Activated CD4-positive, CD25-positive, alpha-beta regulatory T cell treated with anti-CD3 and anti-CD28 coated beads, Interleukin-2, amount 50 U/mL, for 16 hours (primary cell): ENCODE results near the gene ECHS1.
"Not testable (repeated sequence)": the region's sequence is repeated elsewhere in the genome, so short reads cannot be mapped to it uniquely, and the experiment has no call there.

Source experiments
- DNase-seq: peaks from one replicate; pipeline ENCODE4 v3.0.0-alpha.2; 2020; ENCODE audit warnings: low read depth, low spot score

ECHS1 gene

DNA sequence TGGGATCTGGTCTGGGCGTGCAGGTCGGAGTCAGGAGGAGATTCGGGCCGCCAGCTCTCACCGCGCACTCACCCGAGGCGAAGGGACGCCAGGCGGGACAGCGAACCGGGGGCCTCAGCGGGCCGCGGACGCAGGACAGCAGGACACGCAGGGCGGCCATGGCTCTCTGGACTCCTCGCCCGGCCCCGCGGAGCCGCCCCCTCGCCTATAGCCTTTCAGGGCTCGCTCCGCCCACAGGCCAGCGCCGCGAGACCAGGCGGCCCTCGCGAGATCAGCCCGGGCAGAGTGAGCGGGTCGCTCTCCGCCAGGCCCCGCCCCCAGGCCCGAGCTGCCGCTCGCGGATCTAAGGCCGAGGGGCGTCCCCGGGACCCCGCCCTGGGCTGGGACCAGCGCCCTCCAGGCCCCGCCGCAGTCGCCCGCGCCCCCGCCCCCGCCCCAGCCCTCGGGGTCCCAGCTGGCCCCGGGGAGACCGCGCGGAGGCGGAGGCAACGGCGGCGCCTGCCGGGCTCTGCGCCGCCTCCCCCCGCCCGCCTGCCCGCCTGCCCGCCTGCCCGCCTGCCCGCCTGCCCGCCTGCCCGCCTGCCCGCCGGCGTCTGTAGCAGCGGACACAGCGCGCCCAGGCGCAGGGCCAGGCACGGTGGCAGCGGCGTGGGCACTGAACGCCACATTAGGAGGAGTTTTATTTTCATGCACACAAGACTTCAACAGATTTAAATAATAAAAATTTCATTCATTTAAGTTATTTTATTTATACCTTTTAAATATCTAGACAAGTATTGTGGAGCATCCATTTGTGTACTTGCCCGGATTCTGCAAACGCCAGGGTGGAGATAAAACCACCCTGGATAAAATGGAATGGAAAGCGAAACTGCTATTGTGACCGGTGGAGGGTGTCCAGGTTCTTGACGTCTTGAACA is at the start of gene ECHS1:
Gene ECHS1 (minus strand): TSS at position 181 of the 917 bp plus-strand sequence. CDS start 21 bp downstream, at position 160.
- peak; percentile 82 for DNase-seq

DNA sequence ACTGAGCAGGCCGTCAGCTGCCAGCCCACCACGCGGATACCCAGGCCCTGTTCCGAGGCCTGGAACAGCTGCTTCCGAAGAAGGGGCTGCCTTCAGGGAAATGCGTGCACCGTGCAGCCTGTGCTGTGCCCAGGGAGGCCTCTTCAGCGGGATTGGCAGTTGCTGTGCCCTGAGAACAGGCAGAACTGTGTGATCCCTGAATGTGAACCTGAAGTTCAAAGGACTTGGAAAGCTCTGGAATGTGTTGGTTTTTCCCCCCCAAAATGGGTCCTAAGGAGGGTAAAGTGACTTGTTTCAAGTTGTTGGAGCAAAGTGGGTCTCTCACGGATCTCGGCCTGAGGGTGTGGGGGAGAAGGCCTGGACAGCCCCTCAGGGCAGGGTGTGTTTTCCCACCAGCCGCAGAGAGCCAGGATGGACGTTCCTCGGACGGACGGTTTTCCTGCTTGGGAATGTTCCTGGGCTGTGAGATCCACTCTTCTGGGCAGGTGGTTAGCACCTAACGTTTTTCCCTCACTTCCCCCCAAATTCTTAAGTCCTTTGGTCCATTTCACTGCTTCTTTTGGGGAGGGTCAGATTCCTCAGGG is 49.2 kb upstream of the ECHS1 start:
- no peak for DNase-seq

DNA sequence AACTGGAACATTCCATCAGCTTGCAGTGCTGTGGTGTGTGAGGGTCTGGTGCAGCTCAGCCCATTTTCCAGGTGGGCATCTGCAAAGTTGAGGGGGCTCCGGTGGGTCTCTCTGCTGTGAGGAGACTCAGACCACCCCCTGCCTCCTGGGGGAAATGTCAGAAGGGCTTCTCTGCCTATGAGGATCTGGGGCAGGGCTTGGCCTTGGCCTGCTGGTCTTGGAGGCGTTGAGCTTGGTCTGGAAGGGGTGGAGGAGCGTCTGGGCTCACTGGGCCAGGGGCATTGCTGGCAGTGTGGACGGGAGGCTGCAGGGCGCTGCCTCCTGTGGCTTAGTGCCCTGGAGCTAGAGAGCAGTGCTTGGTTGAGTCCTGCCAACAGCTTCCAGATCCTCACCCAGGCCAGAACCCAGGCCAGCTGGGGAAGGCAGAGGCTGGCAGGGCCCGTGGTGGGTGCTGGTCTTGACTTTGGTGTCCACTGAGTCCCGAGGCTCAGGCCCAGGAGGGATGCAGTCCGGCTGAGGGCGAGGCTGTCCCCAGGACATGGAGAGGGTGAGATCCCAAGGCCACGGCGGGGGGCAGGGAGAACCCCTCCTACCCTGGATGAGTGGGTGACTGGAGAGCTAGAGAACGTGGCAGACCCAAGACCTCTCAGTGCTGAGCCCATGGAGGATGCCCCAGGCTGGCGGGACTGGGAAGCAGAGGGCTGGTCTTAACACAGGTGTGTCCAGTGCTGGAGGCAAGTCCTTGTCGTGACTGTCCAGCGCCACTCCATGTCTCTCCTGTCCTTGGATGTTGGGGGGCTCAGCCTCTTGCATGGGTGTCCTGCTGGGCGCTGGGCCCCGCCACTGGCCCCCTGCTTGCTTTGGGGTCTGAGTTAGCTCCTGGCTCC is 48.4 kb upstream of the ECHS1 start:
- no peak for DNase-seq

DNA sequence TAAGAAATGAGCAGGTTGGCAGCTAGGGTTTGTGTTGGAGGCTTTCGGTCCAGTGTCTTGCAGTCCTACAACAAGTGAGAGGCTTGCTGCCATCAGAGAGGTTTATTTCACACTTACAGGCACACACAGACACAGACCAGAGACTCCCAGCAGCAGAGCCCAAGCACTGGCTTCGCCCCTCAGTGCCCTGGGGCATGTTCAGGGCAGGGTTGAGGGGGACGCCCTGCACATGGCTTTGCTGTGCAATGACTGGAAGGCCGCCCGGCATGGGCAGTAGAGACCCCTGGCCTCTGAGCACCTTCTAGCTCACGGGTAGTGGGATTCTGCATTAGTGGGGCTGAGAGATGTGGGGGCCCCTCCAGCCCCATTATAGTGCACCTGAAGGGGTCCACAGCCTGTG is 47.4 kb upstream of the ECHS1 start:
- no peak for DNase-seq

DNA sequence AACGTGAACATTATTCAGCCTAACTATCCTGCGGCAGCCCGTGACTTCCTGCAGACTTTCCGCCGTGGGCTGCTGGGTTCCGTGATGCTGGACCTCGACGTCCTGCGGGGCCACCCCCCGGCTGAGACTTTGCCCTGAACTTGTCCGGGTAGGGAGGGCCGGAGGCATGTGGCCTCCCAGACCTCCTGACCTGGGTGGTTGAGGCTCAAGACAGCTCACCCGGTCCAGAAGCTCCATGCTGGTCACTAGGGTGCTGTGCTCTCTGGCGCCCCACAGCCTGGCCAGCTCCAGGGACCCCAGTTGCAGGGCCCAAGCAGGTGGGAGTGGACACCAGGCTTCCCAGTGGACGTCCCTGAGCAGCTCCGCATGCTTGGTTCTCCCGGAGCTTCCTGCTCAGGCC is 46.9 kb upstream of the ECHS1 start:
- no peak for DNase-seq

DNA sequence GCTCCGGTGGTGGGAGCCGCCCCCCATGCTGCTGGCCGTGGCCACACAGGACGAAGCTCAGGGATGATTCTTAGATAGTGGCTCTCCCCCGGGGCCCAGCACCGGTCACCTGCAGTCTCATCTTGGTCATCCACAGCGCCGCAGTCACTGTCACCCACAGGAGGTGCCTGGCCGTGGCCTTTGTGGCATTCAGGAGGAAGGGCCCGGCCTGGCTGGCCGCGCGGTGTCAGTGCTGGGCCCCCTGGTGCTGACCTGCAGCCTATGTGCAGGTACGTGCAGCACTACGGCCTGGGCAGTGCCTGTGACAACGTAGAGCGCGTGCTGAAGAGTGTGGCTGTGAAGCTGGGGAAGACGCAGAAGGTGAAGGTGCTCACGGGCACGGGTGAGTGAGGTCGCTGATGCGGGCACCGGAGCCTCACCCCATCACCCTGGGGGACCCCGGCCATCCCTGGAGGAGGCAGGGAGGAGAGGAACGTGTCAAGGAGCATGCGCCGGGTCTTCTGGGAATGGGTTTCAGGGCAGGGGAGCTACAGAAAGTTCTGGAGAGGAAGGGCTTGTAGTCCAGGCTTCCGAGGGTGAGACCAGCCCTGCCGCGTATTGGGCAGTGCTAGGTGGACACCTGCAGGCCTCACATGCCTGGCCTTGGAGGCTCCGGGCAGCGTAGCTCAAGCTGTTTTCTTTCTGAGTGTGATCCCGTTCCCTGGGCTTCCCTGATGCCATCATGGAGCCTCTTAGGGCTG is 46.2 kb upstream of the ECHS1 start:
- no peak for DNase-seq

DNA sequence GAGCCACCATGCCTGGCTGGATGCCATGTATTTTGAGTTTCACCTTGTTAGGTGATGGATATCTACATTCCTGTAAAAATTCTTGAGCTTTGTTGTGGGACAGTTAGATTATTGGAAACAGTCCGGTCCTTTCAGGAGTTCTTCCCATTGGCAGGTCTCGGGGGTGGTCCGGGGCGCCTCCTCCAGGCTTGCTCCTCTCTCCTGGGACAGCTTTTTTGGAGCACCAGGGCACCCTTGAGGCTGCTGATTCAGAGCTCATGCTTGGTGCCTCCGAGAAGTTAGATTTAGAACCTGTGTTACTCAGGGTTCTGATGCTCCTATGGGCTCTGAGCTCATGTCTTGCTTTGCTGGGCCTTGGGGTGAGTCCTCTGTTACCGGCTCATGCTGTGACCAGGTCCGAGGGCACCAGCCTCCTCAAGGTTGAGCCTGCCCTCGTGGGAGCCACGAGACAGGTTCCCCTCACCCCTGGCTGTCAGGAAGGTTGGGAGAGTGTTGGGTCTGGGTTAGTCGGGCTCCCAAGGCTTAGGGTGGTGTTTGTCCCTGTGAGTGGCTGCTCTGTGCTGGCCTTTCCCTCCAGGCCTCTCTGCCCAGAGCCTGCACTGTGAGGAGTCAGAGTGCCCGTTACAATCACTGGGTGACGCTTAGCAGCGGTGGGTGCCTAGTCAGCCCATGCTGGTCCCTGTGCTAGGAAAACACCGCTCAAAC is 45.3 kb upstream of the ECHS1 start:
- DNase-seq = no peak

DNA sequence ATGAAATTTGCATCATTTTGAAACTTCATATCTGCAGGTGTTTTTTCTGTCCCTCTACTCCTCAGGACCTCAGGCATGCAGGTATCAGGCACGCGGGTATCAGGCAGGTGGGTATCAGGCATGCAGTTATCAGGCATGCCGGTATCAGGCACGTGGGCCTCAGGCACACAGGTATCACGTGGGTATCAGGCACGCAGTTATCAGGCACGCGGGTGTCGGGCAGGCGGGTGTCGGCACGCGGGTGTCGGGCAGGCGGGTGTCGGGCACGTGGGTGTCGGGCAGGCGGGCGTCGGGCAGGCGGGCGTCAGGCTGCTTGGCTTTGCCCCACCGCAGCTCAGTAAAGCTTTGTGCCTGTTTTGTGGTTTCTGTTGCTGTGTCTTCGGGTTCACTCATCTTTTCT is 42.6 kb upstream of the ECHS1 start:
- no peak for DNase-seq

DNA sequence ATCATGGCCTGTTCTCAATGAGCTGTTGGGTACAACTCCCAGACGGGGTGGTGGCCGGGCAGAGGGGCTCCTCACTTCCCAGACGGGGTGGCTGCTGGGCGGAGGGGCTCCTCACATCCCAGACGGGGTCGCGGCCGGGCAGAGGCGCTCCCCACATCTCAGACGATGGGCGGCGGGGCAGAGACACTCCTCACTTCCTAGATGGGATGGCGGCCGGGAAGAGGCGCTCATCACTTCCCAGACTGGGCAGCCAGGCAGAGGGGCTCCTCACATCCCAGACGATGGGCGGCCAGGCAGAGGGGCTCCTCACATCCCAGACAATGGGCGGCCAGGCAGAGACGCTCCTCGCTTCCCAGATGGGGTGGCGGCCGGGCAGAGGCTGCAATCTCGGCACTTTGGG is 41.2 kb upstream of the ECHS1 start:
- DNase-seq = not testable (repeated sequence)

DNA sequence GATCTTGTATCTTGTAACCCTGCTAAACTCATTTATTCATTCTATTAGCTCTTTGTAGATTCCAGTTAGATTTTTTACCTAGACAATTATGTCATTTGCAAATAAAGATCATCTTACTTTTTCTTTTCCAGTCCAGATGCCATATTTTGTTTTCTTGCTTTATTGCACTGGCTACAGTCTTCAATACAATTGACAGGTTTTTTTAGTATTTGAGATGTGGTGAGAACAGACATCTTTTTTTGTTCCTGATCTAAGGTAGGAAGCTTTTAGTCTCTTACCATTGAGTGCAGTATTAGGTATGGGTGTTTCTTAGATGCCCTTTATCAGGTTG is 39.2 kb upstream of the ECHS1 start:
- DNase-seq = no peak

DNA sequence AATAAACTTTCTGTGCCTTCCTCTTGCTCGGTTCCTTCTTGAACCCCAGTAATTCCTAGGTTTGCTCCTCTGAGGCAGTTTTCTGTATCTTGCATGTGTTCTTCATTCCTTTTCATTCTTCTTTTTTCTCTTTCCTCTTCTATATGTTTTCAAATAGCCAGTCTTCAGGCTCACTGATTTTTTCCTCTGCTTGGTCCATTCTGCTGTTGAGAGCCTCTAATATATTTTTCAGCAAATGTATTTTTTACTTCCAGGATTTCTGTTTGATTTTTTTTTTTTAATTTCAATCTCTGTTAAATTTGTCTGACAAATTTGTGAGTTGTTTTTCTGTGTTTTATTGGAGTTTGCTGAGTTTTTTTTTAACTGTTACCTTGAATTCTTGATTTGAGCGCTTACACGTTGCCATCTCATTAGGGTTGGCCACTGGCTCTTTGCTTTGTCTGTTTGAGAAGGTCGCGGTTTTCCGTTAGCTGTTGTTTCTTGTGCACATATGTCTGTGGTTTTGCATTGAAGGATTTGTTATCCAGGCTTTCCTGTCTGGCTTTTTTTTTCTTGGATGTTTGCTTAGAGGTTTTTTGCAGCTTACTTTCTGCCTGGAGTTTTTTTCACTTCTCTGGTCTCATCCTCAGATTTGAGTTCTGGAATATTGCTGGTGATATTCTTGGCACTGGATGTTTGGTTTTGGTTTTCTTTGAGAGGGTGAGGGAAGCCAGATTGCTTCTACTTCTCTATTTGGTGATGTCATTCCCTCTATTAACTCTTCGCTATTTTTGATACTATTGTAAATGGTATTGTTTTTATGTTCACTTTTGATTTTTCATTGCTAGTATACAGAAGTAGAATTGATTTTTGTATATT is 38.6 kb upstream of the ECHS1 start:
- no peak for DNase-seq

DNA sequence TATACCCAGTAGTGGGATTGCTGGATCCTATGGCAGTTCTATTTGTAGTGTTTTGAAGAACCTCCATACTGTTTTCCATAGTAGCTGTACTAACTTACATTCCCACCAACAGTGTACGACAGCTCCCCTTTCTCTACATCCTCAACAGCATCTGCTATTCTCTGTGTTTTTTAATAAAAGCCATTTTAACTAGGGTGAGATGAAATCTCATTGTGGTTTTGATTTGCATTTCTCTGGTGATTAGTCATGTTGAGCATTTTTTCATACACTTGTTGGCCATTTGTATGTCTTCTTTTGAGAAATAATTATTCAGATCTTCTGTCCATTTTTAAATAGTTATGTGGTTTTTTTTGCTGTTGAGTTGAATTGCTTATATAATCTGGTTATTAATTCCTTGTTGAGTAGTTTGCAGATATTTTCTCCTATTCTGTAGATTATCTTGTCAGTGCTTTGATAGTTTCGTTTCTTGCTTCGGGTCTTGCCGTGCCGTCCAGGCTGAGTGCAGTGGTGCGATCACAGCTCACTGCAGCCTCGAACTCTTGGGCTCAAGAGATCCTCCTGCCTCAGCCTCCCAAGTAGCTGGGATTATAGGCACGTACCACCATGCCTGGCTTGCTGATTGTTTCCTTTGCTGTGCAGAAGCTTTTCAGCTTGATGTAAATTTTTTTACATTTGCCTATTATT is 32.8 kb upstream of the ECHS1 start:
- DNase-seq = no peak

DNA sequence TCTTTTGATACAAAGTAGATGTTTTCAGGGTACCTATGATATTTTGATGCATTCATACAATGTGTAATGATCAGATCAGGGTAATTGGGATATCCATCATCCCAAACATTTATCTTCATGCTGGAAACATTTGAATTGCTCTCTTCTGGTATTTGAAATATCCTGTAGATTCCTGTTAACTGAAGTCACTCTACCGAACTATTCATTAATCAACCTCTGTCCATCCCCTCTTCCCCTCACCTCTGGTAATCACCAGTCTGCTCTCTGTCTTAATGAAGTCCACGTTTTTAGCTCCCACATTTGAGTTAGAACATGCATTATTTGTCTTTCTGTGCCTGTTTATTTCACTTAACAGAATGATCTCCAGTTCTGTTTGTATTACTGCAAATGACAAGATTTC is 32.1 kb upstream of the ECHS1 start:
- no peak for DNase-seq

DNA sequence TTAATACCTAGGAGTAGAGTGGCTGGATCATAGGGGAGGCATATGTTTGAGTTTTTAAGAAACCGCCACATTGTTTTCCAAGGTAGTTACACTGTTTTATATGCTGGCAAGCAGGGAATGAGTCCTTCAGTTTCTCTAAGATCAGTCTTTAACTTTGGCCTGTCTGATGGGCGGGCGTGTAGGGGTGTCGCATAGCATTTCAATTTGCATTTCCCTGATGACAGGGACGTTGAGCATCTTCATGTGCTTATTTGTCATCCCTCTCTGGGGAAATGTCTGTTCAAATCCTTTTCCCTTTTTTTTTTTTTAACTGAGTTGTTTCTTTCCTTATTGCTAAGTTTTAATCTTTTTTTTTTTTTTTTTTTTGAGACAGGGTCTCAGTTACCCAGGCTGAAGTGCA is 30.6 kb upstream of the ECHS1 start:
- DNase-seq = no peak

DNA sequence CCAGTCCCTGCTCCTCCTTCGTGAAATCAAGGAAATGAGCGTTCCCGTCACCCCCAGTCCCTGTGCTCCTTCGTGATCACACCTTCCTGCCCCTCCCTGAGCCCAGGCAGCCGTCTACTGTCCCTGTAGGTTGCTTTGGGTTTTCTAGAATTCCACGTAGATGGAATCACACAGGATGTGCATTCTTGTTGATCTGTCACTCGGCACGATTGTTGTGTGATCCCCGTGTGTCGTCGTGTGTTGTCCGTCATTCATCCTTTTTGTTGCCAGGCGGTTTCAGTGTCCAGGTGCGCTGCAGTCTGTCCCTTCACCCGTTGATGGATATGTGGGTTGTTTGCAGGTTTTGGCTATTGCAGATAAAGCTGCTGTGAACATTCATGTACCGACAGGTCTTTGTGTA is 30.2 kb upstream of the ECHS1 start:
- no peak for DNase-seq

DNA sequence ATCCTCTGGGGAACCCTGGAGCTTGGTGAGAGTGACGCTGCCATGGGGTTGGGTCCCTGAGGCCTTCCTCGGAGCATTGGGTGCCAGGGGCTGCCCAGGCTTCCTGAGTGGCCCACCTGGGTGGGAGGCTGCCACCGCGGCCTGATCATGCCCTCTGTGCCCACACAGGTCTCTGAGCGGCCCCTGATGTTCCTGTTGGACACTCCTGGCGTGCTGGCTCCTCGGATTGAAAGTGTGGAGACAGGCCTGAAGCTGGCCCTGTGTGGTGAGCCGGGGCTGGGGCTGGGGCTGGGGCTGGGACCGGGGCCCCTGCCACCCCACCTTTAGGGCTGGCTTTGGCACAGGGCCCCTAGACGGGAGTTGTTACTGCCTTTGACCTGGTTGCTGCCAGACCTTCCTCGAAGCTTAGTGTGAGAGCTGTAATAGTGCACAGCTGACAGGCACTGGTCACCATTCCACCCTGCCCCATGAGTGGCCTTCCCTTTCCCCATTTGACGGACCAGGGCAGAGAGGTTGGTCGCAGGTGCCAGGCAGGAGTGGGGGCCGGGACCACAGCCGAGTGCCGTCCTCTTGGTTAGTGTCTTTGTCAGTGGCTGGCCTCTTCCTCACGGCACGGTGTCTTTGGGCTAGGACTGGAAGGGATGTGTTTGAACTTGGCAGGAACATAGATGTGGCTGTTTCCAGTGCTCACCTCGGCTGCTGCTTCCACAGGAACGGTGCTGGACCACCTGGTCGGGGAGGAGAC is 29.0 kb upstream of the ECHS1 start:
- no peak for DNase-seq

DNA sequence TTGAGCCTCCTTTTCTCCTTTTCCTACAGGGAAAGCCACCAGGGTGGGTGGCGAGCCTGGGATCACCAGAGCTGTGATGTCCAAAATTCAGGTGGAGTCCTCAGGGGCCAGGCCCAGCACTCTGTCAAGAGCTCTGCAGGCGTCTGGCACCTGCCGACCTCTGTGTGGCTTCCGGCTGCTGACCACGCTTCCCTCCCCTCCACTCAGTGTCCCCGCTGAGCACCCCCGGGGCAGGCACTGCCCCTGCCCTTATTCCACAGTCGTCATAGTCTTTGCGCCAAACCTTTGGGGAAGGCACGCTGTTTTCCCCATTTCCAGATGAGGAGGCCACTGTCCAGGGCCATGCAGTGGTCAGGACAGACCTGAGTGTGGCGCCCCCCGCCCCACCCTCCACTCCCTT is 28.3 kb upstream of the ECHS1 start:
- no peak for DNase-seq

DNA sequence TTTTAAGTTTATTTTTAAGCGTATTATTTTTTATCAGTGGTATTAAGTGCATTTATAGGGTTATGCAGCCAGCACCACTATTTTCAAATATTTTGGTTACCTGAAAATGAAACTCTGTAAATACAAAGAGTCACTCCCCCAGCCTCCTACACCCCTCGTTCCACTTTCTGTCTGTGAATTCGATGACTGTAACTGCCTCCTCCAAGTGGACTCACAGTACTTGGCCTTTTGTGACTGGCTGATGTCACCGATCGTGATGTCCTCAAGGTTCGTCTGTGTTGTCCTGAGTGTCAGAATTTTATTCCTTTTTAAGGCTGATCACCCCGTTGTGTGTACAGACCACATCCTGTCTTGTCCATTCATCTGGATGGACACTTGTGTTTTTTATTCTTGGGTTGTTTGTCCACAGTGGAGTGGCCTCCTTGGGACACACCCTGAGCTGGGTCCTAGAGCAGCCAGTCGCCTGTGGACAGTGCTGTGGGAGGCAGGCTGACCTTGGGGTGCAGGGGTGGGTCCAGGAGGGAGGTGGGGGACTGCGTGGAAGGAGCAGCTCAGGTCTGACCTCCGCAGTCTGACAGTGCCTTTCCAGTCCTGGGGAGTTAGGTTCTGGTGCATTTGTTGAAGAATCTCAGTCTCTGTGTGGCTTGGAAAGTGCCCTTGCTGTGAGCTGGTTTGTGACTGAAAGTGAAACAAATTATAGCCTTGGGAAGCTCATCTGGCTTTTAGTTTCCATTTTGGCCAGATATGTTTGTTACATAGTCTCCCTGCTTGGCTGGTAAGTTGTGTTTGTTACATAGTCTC is 27.7 kb upstream of the ECHS1 start:
- no peak for DNase-seq
